Measurements from ENCODE around the gene CHMP6.

The CHMP6 gene

GRCh38 chr17:81046132-81046769 is 54.6 kb downstream of the CHMP6 start:
- DNase-seq, result no peak

DNA sequence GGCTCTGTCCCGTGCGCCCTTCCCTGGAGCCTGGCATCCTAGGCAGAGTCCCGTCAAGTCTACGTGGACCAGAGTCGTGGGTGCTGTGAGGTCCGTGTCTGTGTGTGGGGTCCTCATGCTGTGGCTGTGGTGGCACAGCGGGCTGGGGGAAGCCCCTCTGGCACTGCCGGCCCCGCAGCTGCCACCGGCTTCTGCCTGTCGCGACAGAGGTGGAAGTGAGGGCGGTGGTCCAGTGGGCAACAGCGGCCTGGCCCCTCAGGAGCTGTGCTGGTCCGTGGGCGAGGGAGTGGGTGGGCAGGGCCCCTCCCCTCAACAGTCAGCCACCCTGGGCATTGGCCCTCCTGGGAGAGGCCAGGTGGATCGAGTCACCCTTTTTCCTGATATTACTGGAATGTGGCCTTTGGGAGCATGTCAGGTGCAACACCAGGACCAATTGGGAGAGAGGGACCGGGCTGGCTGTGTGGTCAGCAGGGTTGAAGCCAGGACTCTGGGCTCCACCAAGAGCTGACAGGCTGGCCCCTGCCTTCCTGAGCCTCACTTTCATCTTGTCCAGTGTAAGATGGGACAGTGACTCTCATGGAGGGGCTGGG is 55.2 kb downstream of the CHMP6 start:
- no peak for DNase-seq

DNA sequence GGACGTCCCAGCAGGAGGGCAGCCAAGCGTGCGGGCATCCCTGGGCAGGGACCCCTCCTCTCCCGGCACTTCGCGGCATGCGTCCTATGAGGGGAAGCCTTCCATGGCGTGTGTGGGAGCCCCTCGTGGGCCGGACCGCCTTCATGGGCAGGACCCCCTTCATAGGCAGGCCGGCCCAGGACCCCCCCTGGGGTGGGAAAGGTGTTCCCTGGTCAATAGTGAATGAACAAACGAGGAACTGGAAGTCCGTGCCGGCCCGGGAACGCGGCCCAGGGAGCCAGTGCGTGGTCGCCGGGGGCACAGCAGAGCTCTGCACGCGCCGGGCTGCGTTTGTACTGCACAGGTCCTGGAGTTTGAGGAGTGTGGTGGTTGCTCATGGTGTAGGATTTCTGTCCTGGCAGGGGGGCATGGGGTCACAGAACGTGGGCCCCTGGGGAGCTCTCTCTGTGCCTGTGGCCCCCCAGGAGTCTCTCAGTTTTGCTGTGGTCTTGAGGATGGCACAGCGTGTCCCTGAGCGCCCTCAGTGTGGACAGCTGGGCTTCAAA is 57.3 kb downstream of the CHMP6 start:
- DNase-seq, result no peak

- no peak for DNase-seq
Measured at GRCh38 chr17:81049372-81049911, 57.8 kb downstream of the CHMP6 start.

All from CD4-positive, alpha-beta T cell treated with Interleukin-15 for 1 hour (primary cell).